ENCODE measurements around the gene OPHN1. TPM values are rescaled to one million over a fixed set of nuclear protein-coding genes. Genes with fewer than 3 reads are reported as not detected.
"Not testable (repeated sequence)": the region's sequence is repeated elsewhere in the genome, so short reads cannot be mapped to it uniquely, and the experiment has no call there.

Gene OPHN1
- total RNA-seq, 1 donor from 2014 or later: 7.8 TPM

GRCh38 chrX:68398291-68398690 is 35.0 kb downstream of the OPHN1 start:
- Mint-ChIP-seq H3K4me1 (ENCODE audit: low read depth, unreplicated experiment) (peaks cover 5% of the 10 kb centered on the region), H3K27ac (ENCODE audit: unreplicated experiment) (peak overlapping the region; percentile 64), H3K36me3 (ENCODE audit: unreplicated experiment) (no peaks in the 10 kb centered on the region), H3K4me3 (ENCODE audit: unreplicated experiment) (no peak overlapping the region), H3K9me3 (ENCODE audit: unreplicated experiment) (peaks cover 1% of the 10 kb centered on the region), H3K27me3 (ENCODE audit: unreplicated experiment) (peaks cover 1% of the 10 kb centered on the region)
- TF ChIP-seq CTCF (IDR thresholded peaks at IDR 0.05; ENCODE audit: partially characterized antibody, unreplicated experiment): no peak
- no peak for DNase-seq

- H3K4me3 Mint-ChIP-seq (ENCODE audit: unreplicated experiment): no peak overlapping the region
- H3K36me3 Mint-ChIP-seq (ENCODE audit: unreplicated experiment): no peaks in the 10 kb centered on the region
- peaks cover 5% of the 10 kb centered on the region for H3K4me1 Mint-ChIP-seq (ENCODE audit: low read depth, unreplicated experiment)
- no peak for DNase-seq
- peaks cover 1% of the 10 kb centered on the region for H3K27me3 Mint-ChIP-seq (ENCODE audit: unreplicated experiment)
- no peak for TF ChIP-seq CTCF (IDR thresholded peaks at IDR 0.05; ENCODE audit: partially characterized antibody, unreplicated experiment)
- peaks cover 1% of the 10 kb centered on the region for H3K9me3 Mint-ChIP-seq (ENCODE audit: unreplicated experiment)
- no peak overlapping the region for H3K27ac Mint-ChIP-seq (ENCODE audit: unreplicated experiment)
Measured at GRCh38 chrX:68396953-68397352, 36.3 kb downstream of the OPHN1 start.

GRCh38 chrX:68389419-68389960 is 43.8 kb downstream of the OPHN1 start:
- H3K9me3 Mint-ChIP-seq (ENCODE audit: unreplicated experiment); H3K27me3 Mint-ChIP-seq (ENCODE audit: unreplicated experiment); H3K36me3 Mint-ChIP-seq (ENCODE audit: unreplicated experiment); H3K27ac Mint-ChIP-seq (ENCODE audit: unreplicated experiment); H3K4me1 Mint-ChIP-seq (ENCODE audit: low read depth, unreplicated experiment); DNase-seq; H3K4me3 Mint-ChIP-seq (ENCODE audit: unreplicated experiment): not testable (repeated sequence)

- Mint-ChIP-seq H3K36me3 (ENCODE audit: unreplicated experiment) (no peaks in the 10 kb centered on the region), H3K4me3 (ENCODE audit: unreplicated experiment) (no peak overlapping the region), H3K27me3 (ENCODE audit: unreplicated experiment) (no peaks in the 10 kb centered on the region), H3K9me3 (ENCODE audit: unreplicated experiment) (peaks cover 2% of the 10 kb centered on the region), H3K27ac (ENCODE audit: unreplicated experiment) (no peak overlapping the region), H3K4me1 (ENCODE audit: low read depth, unreplicated experiment) (no peaks in the 10 kb centered on the region)
- no peak for TF ChIP-seq CTCF (IDR thresholded peaks at IDR 0.05; ENCODE audit: partially characterized antibody, unreplicated experiment)
- no peak for DNase-seq
Measured at GRCh38 chrX:68387776-68388175, 45.5 kb downstream of the OPHN1 start.

GRCh38 chrX:68383540-68383939 is 49.8 kb downstream of the OPHN1 start:
- no peak overlapping the region for H3K27ac Mint-ChIP-seq (ENCODE audit: unreplicated experiment)
- DNase-seq: no peak
- no peaks in the 10 kb centered on the region for H3K4me1 Mint-ChIP-seq (ENCODE audit: low read depth, unreplicated experiment)
- no peak for TF ChIP-seq CTCF (IDR thresholded peaks at IDR 0.05; ENCODE audit: partially characterized antibody, unreplicated experiment)
- peaks cover 4% of the 10 kb centered on the region for H3K9me3 Mint-ChIP-seq (ENCODE audit: unreplicated experiment)
- peaks cover 5% of the 10 kb centered on the region for H3K36me3 Mint-ChIP-seq (ENCODE audit: unreplicated experiment)
- no peak overlapping the region for H3K4me3 Mint-ChIP-seq (ENCODE audit: unreplicated experiment)
- H3K27me3 Mint-ChIP-seq (ENCODE audit: unreplicated experiment): no peaks in the 10 kb centered on the region

- not testable (repeated sequence) for H3K27ac Mint-ChIP-seq (ENCODE audit: unreplicated experiment); H3K27me3 Mint-ChIP-seq (ENCODE audit: unreplicated experiment); H3K9me3 Mint-ChIP-seq (ENCODE audit: unreplicated experiment); DNase-seq; H3K4me1 Mint-ChIP-seq (ENCODE audit: low read depth, unreplicated experiment); H3K4me3 Mint-ChIP-seq (ENCODE audit: unreplicated experiment); H3K36me3 Mint-ChIP-seq (ENCODE audit: unreplicated experiment)
Measured at GRCh38 chrX:68377579-68377978, 55.7 kb downstream of the OPHN1 start.
